ENCODE data around the gene UIMC1. TPM values are rescaled to one million over a fixed set of nuclear protein-coding genes. Genes with fewer than 3 reads are reported as not detected.
A peak's percentile ranks its signal among the peaks of the same experiment; 100 is the strongest.

Gene UIMC1
- total and polyA plus RNA-seq, 2 donors from 2014 or later, result 16.2 to 37.9 TPM

DNA sequence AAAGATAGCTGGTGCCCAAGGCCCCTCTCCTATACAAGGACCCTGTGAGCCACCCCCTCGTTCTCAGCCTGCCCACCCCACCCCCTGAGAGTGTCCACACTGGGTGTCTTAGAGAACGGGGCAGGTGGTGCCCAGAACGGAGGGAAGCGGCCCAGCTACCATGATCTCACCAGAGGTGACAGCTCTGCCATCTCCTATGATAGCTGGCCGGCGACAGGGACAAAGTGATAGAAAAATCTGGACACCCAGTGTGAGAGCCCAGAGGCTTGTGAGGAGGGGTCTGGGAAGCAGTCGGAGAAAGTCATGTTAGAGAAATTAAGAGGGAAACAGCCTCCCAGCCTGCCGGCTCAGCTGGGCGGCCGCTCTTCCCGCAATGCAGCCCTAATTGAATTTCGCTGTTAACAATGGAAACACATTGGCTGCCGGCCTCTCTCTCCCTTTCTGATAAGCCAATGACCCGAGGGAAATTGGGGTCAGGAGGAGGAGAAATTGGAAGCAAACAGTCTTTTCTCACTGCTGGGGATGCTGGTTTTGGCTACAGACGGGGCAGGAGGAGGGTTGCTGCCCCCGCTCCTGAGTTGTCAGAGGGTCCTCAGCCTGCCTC lies 139.8 kb downstream of the UIMC1 start:
- DNase-seq (no peak), FAIRE-seq (no peak)
- Histone ChIP-seq H3K9me3 (ENCODE audit: control insufficient read depth in 2 of 3, insufficient read depth in 1 of 3, low read length in 3 of 3) (no peaks in the 10 kb centered on the region), H3K4me3 (ENCODE audit: low read length in 3 of 3) (no peak overlapping the region), H3K9ac (ENCODE audit: low read length in 3 of 3) (no peak overlapping the region), H3K27ac (ENCODE audit: low read depth in 2 of 2, low read length in 2 of 2) (no peak overlapping the region), H3K27me3 (ENCODE audit: control insufficient read depth, insufficient read depth, low read length) (no peaks in the 10 kb centered on the region), H3K4me1 (ENCODE audit: control insufficient read depth in 2 of 3, insufficient read depth in 2 of 3, low read depth in 1 of 3, low read length in 3 of 3) (no peaks in the 10 kb centered on the region), H3K36me3 (ENCODE audit: control insufficient read depth in 2 of 3, insufficient read depth in 3 of 3, low read length in 3 of 3) (no peaks in the 10 kb centered on the region)
- intact Hi-C loops (cut with DNase I), result no loop called here
- TF ChIP-seq, protein P1, sequence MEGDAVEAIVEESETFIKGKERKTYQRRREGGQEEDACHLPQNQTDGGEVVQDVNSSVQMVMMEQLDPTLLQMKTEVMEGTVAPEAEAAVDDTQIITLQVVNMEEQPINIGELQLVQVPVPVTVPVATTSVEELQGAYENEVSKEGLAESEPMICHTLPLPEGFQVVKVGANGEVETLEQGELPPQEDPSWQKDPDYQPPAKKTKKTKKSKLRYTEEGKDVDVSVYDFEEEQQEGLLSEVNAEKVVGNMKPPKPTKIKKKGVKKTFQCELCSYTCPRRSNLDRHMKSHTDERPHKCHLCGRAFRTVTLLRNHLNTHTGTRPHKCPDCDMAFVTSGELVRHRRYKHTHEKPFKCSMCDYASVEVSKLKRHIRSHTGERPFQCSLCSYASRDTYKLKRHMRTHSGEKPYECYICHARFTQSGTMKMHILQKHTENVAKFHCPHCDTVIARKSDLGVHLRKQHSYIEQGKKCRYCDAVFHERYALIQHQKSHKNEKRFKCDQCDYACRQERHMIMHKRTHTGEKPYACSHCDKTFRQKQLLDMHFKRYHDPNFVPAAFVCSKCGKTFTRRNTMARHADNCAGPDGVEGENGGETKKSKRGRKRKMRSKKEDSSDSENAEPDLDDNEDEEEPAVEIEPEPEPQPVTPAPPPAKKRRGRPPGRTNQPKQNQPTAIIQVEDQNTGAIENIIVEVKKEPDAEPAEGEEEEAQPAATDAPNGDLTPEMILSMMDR (IDR thresholded peaks at IDR 0.05; ENCODE audit: borderline replicate concordance, extremely low read depth, insufficient read depth), result no peak

DNA sequence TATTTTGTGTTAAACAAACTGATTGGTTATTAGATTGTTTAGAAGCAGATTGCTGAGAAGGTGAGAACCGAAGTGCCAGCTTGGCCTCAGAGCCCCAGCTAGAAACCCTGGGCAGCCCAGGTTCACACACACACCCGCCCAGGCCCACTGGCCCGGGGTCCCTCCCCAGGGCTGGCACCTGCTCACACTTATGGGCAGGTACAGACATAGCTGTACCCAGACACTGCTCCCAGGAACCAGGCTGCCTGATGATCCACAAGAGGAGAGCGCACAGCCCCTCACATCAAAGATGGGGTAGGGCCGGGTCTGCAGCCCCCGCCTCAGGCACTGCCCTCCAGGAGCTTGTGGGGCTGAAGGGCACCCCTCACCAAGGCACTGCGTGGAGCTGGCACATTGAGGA lies 140.6 kb downstream of the UIMC1 start:
- H3K9me3 ChIP-seq (ENCODE audit: control insufficient read depth in 2 of 3, insufficient read depth in 1 of 3, low read length in 3 of 3), result no peaks in the 10 kb centered on the region
- no peak overlapping the region for H3K4me3 ChIP-seq (ENCODE audit: low read length in 3 of 3)
- no peak overlapping the region for H3K9ac ChIP-seq (ENCODE audit: low read length in 3 of 3)
- no peaks in the 10 kb centered on the region for H3K36me3 ChIP-seq (ENCODE audit: control insufficient read depth in 2 of 3, insufficient read depth in 3 of 3, low read length in 3 of 3)
- intact Hi-C loops (cut with DNase I), result no loop called here
- DNase-seq (no peak), FAIRE-seq (no peak)
- no peak overlapping the region for H3K27ac ChIP-seq (ENCODE audit: low read depth in 2 of 2, low read length in 2 of 2)
- no peaks in the 10 kb centered on the region for H3K27me3 ChIP-seq (ENCODE audit: control insufficient read depth, insufficient read depth, low read length)
- TF ChIP-seq, protein P1 (IDR thresholded peaks at IDR 0.05; ENCODE audit: borderline replicate concordance, extremely low read depth, insufficient read depth), result no peak
- no peaks in the 10 kb centered on the region for H3K4me1 ChIP-seq (ENCODE audit: control insufficient read depth in 2 of 3, insufficient read depth in 2 of 3, low read depth in 1 of 3, low read length in 3 of 3)

DNA sequence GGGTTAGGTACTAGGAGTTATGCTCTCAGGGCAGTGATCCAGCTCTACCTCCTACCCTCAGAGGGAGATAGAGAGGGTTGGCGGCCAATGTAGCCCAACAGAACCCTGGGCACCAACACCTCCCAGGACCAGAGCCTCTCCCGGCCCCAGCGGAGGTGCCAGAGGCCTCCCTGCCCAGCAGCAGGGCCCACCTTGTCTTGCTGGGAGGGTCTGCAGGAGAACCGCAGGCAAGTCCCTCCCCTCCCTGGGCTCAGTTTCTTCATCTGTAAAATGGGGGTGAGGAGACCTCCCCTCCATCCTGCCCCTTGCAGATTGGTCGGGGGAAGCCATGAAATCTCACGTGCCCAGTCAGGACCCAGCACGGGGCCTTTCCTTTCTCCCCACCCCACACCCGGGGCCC lies 141.8 kb downstream of the UIMC1 start:
- DNase-seq, result no peak
- Histone ChIP-seq H3K27me3 (ENCODE audit: control insufficient read depth, insufficient read depth, low read length) (no peaks in the 10 kb centered on the region), H3K36me3 (ENCODE audit: control insufficient read depth in 2 of 3, insufficient read depth in 3 of 3, low read length in 3 of 3) (no peaks in the 10 kb centered on the region), H3K9me3 (ENCODE audit: control insufficient read depth in 2 of 3, insufficient read depth in 1 of 3, low read length in 3 of 3) (no peaks in the 10 kb centered on the region), H3K4me1 (ENCODE audit: control insufficient read depth in 2 of 3, insufficient read depth in 2 of 3, low read depth in 1 of 3, low read length in 3 of 3) (no peaks in the 10 kb centered on the region), H3K9ac (ENCODE audit: low read length in 3 of 3) (no peak overlapping the region), H3K4me3 (ENCODE audit: low read length in 3 of 3) (no peak overlapping the region), H3K27ac (ENCODE audit: low read depth in 2 of 2, low read length in 2 of 2) (no peak overlapping the region)
- intact Hi-C loops (cut with DNase I), result no loop called here
- TF ChIP-seq, protein P1 (IDR thresholded peaks at IDR 0.05; ENCODE audit: borderline replicate concordance, extremely low read depth, insufficient read depth), result no peak
- no peak for FAIRE-seq

DNA sequence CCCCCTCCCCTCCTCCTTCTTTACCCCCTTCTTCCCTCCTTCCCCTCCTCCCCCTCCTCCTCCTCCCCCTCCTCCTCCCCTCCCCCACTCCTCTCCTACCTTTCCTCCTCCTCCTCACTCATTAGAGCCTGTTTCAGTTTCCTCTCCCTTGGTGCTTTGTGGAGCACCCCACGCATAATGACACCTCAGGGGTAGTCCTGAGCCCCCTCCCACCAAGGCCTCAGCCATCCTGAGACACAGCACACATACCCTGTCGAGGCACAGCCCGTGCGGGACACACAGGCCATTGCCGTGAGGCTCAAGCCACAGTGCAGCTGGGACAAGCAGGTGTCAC lies 142.8 kb downstream of the UIMC1 start:
- no peak overlapping the region for H3K4me3 ChIP-seq (ENCODE audit: low read length in 3 of 3)
- TF ChIP-seq, protein P1 (IDR thresholded peaks at IDR 0.05; ENCODE audit: borderline replicate concordance, extremely low read depth, insufficient read depth), result no peak
- intact Hi-C loops (cut with DNase I), result no loop called here
- H3K27ac ChIP-seq (ENCODE audit: low read depth in 2 of 2, low read length in 2 of 2), result no peak overlapping the region
- DNase-seq (peak in 2 of 5 donors; percentile 30 to 31), FAIRE-seq (no peak)
- H3K27me3 ChIP-seq (ENCODE audit: control insufficient read depth, insufficient read depth, low read length), result no peaks in the 10 kb centered on the region
- no peak overlapping the region for H3K9ac ChIP-seq (ENCODE audit: low read length in 3 of 3)
- H3K4me1 ChIP-seq (ENCODE audit: control insufficient read depth in 2 of 3, insufficient read depth in 2 of 3, low read depth in 1 of 3, low read length in 3 of 3), result no peaks in the 10 kb centered on the region
- no peaks in the 10 kb centered on the region for H3K9me3 ChIP-seq (ENCODE audit: control insufficient read depth in 2 of 3, insufficient read depth in 1 of 3, low read length in 3 of 3)
- no peaks in the 10 kb centered on the region for H3K36me3 ChIP-seq (ENCODE audit: control insufficient read depth in 2 of 3, insufficient read depth in 3 of 3, low read length in 3 of 3)
